Stimulated activated CD4-positive, alpha-beta T cell treated with anti-CD3 and anti-CD28 coated beads, TNF-alpha, amount 100 ng/mL, for 48 hours (primary cell): ENCODE data around the gene ZNF346.
"Not testable (repeated sequence)": the region's sequence is repeated elsewhere in the genome, so short reads cannot be mapped to it uniquely, and the experiment has no call there.

Experiments
- DNase-seq, 3 donors: peaks; one replicate each; pipeline ENCODE4 v3.0.0-alpha.2; 2020; ENCODE audit warnings: low read depth in 3 of 3

Gene ZNF346, protein sequence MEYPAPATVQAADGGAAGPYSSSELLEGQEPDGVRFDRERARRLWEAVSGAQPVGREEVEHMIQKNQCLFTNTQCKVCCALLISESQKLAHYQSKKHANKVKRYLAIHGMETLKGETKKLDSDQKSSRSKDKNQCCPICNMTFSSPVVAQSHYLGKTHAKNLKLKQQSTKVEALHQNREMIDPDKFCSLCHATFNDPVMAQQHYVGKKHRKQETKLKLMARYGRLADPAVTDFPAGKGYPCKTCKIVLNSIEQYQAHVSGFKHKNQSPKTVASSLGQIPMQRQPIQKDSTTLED

DNA sequence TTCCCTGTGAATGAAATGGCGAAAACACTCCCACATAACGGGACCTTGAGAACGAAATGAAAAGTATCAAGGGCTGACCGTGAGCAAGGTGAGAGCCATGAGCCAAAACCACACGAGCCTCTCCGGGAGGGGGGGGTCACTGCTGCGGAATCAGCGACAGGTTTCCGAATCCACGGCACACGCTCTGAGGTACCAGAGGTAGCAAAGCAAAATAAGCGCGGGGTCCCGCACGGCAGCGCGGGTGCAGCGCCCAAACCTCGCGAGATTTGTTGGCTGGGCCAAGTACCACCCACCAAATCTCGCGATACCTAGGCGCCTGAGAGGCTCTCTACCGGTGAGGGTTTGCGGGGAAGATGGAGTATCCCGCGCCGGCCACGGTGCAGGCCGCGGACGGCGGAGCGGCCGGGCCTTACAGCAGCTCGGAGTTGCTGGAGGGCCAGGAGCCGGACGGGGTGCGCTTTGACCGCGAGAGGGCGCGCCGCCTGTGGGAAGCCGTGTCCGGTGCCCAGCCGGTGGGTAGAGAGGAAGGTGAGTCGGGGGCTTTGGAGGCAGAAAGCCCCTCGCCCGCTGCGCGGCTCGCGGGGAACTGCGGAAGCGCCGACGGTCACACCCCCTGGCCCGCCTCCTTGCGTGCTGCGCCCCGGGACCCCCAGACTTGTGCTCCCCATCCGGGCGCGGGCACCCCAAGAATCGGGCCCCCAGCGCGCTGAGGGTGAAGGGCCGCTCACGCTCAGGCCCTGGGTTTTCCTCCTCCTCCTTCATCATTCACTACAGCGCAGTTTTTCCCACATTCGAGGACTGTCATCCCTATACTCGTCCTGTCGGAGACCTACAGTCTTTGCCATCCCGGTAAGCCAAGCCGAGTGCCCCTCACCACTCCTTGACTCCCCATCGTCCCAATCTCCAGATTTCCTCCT, at the start of gene ZNF346:
Gene ZNF346, plus strand, starts transcription at position 311 of the 917 bp plus-strand sequence. Its CDS starts 43 bp downstream, at position 354.
- DNase-seq = peak; percentile 85 to 93 (median 87)

DNA sequence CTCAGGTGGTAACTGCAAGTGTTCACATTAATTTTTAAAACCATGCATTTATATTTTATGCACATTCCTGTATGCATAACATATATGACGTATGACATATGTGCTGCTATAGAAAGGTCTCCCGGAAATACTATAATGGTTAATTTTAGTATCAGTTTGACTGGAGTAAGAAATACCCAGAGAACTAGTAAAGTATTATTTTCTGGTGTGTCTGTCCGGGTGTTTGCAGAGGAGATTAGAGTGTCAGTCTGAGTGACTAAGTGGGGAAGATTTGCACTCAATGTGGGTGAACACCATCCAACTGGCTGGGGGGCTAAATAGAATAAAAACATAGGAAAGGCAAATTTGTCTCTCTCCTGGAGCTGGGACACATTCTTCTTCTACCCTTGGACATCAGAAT, 42.8 kb upstream of the ZNF346 start:
- DNase-seq = no peak

DNA sequence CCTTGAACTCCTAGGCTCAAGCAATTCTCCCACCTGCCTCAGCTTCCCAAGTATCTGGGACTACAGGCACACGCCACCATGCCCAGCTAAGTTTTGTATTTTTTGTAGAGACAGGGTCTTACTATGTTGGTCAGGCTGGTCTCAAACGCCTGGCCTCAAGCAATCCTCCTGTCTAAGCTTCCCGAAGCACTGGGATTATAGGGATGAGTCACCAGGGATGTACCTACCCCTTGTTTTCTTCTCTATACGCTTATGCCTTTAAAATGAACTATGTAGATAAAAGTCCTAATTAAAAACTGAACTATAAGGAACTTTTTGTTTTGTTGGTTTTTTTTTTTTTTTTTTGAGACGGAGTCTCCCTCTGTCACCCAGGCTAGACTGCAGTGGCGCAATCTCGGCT, 41.7 kb upstream of the ZNF346 start:
- no peak for DNase-seq

DNA sequence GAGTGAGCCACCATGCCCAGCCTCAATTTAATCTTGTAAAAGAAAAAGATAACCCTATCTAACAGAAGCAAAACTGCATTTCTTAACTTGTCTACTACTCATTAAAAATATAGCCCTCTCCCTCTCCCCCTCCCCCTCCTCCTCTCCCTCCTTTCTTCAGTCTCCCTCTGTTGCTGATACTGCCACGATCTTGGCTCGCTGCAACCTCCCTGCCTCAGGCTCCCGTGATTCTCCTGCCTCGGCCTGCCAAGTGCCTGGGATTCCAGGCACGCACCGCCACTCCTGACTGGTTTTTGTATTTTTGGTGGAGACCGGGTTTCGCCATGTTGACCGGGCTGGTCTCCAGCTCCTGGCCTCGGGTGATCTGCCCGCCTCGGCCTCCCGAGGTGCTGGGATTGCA, 39.4 kb upstream of the ZNF346 start:
- not testable (repeated sequence) for DNase-seq

DNA sequence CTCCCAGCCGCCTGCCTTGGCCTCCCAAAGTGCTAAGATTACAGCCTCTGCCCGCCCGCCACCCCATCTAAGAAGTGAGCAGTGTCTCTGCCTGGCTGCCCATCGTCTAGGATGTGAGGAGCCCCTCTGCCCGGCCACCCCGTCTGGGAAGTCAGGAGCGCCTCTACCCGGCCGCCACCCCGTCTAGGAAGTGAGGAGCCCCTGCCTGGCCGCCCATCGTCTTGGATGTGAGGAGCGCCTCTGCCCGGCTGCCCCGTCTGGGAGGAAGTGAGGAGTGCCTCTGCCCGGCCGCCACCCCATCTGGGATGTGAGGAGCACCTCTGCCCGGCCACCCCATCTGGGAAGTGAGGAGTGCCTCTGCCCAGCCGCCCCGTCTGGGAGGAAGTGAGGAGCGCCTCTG, 38.9 kb upstream of the ZNF346 start:
- DNase-seq = not testable (repeated sequence)

DNA sequence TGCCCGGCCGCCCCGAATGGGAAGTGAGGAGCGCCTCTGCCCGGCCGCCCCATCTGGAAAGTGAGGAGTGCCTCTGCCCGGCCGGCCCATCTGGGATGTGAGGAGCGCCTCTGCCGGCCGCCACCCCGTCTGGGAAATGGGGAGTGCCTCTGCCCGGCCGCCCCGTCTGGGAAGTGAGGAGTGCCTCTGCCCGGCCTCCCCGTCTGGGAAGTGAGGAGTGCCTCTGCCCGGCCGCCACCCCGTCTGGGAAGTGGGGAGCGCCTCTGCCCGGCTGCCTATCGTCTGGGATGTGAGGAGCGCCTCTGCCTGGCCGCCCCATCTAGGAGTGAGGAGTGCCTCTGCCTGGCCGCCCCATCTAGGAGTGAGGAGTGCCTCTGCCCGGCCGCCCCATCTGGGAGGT, 38.3 kb upstream of the ZNF346 start:
- not testable (repeated sequence) for DNase-seq

DNA sequence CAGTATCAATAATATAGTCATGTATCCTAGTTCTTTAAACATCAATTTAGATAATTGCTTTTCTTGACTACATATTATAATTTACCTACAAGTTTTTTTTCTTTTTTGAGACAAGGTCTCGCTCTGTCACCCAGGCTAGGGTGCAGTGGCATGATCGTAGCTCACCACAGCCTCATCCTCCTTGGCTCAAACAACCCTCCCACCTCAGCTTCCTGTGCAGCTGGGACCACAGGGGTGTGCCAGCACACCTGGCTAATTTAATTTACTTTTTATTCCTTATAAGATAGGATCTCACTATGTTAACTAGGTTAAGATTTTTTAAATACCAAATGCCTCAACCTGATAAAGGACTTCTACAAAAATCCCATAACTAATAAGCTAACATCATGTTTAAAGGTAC, 37.0 kb upstream of the ZNF346 start:
- DNase-seq = no peak

DNA sequence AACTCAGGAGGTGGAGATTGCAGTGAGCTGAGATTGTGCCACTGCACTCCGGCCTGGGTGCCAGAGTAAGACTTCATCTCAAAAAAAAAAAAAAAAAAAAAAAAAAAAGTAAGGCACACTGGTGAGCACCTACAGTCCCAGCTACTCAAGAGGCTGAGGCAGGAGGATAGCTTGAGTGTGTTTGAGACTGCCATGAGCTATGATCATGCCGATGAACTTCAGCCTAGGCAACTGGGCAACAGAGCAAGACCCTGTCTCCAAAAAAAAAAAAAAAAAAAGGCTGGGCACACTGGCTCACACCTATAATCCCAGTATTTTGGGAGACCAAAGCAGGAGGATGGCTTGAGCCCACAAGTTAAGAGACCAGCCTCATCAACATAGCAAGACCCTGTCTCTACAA, 36.2 kb upstream of the ZNF346 start:
- DNase-seq = no peak

DNA sequence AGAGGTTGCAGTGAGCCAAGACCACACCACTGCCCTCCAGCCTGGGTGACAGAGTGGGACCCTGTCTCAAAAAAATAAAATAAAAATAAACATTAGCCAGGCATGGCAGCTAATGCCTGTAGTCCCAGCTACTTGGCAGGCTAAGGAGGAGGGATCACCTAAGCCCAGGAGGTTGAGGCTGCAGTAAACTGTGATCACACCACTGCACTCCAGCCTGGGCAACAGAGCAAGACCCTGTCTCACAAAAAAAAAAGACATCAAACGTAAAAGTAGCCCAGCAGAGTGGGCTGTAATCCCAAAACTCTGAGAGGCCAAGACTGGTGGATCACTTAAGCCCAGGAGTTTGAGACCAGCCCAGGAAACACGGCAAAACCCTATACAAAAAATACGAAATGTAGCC, 34.9 kb upstream of the ZNF346 start:
- no peak for DNase-seq

DNA sequence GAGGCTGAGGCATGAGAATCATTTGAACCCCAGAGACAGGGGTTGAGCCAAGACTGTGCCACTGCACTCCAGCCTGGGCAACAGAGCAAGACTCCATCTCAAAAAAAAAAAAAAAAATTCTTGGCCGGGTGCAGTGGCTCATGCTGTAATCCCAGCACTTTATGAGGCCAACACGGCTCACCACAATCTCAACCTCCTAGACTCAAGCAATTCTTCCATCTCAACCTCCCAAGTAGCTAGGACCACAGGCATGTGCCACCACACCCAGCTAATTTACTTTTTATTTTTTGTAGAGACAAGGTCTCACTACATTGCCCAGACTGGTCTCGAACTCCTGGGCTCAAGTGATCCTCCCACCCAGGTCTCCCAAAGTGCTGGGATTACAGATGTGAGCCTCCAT, 29.4 kb upstream of the ZNF346 start:
- DNase-seq = not testable (repeated sequence)

DNA sequence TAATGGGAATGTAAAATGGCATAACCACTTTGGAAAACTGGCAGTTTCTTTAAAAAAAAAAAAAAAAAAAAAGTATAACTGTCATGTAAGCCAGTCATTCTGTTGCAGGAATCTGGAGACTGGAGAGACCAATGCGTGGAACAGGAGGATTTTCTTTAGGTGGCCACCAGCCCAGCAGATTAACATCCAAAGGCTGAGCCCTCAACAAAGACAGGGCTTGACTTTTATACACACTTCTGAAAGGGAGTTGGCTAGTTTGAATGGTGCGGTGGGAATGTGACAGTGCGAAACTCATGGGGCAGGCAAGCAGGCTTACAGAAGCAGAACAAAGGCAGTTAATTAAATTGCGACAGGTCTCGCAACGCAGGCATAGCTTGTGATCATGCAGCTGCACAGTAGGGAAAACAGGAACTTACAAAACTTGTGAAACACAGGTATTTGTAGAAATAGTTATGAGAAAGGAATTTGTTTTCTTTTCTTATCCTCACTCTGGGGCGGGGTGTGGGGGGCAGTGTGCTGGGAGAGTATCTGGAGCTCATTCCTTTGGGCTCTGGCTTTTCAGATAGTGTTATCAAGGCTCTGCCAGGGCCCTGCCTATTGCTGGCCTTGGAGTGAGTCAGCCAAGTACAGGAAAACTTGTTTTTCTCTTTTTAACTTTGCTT, 27.9 kb upstream of the ZNF346 start:
- DNase-seq = no peak

DNA sequence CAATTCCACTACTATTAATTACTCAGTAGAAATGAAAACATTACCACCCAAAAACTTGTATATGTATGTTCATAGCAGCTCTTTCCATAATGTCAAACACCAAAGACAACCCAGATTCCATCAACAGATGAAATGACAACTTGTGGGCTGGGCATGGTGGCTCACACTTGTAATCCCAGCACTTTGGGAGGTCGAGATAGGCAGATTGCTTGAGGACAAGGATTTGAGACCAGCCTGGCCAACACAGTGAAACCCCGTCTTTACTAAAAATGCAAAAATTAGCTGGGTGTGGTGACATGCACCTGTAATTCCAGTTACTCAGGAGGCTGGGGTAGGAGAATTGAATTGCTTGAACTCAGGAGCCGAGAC, 27.4 kb upstream of the ZNF346 start:
- no peak for DNase-seq

DNA sequence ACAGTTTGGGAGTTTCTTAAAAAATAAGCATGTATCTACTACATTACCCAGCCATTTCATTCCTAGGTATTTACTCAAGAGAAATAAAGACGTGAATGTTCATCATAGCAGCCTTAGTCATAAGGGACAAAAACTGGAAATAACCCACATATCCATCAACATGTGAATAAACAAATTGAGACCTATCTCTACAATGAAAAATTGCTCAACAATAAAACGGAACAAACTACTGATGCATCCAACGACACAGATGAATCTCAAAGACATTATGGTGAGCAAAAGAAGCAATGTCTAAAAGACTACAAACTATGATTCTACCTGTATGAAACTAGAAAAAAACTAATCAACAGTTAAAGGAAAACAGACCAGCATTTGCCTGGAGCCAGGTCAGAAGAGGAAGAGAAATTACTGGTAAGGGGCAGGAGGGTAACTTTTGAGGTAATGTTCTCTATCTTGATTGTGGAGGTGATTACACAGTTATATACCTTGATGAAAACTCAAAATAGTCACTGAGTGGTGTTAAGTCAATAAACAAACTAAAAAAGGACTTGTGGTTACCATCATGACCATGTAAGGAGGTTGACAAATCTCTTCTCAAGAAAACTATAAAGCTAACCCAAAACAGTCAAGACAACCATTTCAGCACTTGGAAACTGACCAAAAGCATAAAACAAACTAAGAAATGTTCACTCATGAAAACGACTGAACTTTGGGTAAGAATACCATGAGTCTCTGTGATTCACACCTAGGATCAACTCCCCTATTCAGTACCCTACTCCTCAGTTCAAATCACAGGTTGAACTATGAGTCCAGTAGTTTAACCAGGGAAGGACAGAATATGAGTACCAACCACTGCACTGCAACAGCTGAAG, 26.4 kb upstream of the ZNF346 start:
- DNase-seq = no peak

DNA sequence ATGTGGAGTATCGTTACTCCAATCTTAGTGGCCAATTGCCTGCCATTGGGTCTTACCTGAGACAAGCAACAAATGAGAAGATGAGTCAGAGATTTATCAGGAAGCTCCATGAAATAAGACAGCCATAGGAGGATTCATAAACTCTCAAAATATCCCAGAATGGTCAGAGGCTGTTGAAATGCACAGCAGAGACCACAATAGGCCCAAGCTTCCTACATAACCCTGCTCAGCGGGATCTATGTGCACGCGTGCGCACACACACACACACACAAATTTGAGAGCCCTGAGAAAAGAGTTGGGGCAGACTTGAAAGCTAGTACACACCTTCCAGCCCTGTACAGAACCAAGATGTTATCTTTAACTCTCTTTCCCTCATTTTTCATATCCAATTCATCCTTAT, 25.7 kb upstream of the ZNF346 start:
- DNase-seq = no peak

DNA sequence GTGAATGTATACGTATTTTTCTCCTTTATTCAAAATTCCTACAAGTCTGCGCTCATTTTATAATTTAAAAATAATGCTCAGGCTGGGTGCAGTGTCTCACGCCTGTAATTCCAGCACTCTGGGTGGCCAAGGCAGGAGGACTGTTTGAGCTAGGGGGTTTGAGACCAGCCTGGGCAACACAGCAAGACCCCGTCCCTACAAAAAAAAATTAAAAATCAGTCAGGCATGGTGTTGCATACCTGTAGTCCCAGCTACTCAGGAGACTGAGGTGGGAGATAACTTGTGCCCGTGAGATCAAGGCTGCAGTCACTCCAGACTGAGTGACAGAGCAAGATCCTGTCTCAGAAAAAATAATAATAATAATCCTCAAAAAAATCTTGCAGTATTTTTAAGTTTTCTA, 23.7 kb upstream of the ZNF346 start:
- no peak for DNase-seq

DNA sequence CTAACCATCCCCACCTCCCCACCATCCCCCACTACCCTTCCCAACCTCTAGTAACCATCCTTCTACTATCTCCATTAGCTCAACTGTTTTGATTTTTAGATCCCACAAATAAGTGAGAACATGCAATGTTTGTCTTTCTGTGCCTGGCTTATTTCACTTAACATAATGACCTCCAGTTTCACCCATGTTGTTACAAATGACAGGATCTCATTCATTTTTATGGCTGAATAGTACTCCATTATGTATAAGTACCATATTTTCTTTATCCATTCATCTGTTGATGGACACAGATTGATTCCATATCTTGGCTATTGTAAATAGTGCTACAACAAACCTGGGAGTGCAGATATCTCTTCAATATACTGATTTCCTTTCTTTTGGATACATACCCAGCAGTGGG, 23.0 kb upstream of the ZNF346 start:
- not testable (repeated sequence) for DNase-seq

DNA sequence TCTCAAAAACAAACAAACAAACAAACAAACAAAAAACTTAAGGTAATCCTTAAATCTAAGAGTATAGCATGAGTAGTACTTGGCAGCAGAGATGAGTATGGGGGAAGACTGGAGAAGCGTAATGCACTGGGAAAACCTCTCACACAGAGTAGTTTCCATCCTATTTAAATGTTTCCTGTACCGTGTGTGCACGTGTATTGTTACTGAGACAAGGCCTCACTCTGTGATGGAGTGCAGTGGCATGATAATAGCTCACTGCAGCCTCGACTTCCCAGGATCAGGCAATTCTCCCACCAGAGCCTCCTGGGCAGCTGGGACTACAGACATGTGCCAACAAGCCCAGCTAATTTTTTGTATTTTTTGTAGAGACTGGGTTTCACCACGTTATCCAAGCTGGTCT, 18.8 kb upstream of the ZNF346 start:
- no peak for DNase-seq

DNA sequence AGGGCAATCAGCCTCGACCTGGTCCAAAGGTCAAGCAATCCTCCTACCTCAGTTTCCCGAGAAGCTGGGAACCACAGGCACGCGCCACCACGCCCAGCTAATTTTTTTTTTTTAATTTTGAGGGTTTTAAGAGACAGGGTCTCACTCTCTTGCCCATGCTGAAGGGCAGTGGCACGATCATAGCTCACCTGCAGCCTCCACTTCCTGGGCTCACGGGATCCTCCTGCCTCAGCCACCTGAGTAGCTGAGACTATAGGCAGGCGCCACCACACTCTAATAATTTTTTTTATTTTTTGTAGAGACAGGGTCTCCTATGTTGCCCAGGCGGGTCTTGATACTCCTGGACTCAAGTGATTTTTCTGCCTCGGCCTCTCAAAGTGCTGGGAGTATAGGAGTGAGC, 17.5 kb upstream of the ZNF346 start:
- DNase-seq = no peak

DNA sequence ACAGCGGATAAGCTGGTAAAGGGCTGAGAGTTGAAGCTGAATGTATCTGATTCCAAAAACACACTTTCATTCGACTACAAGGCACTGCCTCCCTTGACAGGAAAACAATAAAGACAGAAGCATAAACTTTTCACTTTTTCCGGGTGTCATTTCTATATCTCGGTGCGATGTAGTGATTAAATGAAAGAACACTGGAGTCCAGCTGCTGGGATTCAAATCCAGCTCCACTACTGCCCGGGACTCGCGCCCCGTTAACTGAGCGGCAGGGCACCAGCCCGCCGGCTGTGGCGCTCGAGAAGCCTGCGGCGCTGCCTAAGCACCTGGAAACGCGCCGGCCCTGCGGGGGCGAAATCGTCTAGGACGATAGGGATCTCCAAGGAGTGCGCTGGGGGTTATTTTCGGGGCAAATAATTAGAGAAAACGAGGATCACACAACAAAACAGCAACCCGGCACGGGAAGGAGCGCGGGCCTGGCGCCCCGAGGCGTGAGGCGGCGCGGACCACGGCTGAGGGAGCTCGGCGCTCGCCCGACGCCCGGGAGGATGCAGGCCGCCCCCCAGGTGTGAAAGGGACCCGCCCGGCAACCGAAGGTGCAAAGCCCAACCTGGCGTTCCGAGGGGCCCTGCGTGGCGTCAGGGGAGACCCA, 16.8 kb upstream of the ZNF346 start:
- peak; percentile 55 to 60 (median 57) for DNase-seq

DNA sequence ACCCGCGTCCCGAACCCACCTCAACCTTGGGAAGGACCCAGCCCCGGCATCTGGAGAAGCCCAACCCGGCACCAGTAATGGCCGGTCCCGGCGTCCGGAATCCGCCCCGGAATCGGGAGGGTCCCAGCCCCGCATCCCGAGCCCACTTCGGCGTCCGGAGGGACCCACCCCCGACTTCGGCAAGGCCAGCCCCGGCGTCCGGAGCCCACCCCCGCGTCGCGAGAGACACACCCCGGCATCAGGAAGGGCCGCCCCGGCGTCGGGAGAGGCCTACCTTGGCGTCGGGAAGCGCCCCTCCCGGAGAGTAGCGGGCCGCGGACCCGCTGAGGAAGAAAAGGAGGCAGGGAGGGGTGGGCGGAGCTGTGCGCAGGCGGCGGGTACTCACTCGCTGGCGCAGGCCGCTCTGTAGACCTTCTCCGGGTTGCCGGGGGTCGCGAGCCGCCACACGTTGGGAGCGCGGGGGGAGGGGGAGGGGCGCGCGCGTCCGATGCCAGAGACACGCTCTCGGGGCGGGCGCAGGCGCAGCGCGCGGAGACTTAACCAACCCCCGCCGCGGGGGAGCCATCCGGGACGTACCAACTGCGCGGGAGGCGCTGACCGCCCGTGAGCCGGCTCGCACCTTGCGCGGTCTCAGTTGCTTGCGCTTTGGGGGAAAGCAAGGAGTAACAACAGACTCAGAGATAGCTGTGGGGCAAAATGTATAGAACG, 16.1 kb upstream of the ZNF346 start, which contains the start of gene UIMC1:
Gene UIMC1, minus strand, starts transcription at position 515 of the 708 bp plus-strand sequence. CDS start 24,164 bp downstream, outside the sequence.
- peak; percentile 84 to 90 (median 88) for DNase-seq
